Measurements from ENCODE around the gene ARHGAP6. TPM values are rescaled to one million over a fixed set of nuclear protein-coding genes. Genes with fewer than 3 reads are reported as not detected.

The ARHGAP6 gene
- total and polyA plus RNA-seq, 9 of the 15 experiments (the other 6 are each of a cell fraction or from before 2014, with no cell fraction given): 12.5 to 63.6 (median 41.8) TPM

- peak overlapping the region; percentile 26; the same call in 1 of the 2 replicates for H3K4me2 ChIP-seq (ENCODE audit: insufficient read depth, low read length)
- peaks cover 25% of the 10 kb centered on the region for H3K36me3 ChIP-seq (ENCODE audit: control insufficient read depth, insufficient read depth, low read length)
- peaks cover 100% of the 10 kb centered on the region for H3K79me2 ChIP-seq (ENCODE audit: control insufficient read depth, insufficient read depth, low read length)
- H3K4me3 ChIP-seq: no peak overlapping the region
- H3K9ac ChIP-seq (ENCODE audit: insufficient read depth in 1 of 2, low read depth in 2 of 2, low read length in 2 of 2): no peak overlapping the region; a peak in 1 of 4 replicates
- 1% methylated on average over 5 of the region's 6 CpGs for WGBS (ENCODE audit: insufficient coverage, low coverage, missing lambda C conversion rate)
- H3K9me1 ChIP-seq (ENCODE audit: control insufficient read depth, insufficient read depth, low read length): no peaks in the 10 kb centered on the region
- BruUV-seq (replicated peaks): no TSS peak
- H3K9me3 ChIP-seq (replicated peaks; ENCODE audit: control insufficient read depth, insufficient read depth, low read depth, low read length): peaks cover 5% of the 10 kb centered on the region
- POLR2A ChIA-PET: interaction anchor here (0.6 to 1.2 kb wide), 5 partner anchors 10 to 754 kb away, joined by 3 to 5 read pairs (median 4); no protein-coding TSS in a partner anchor
- no peaks in the 10 kb centered on the region for H4K20me1 ChIP-seq (replicated peaks; ENCODE audit: control insufficient read depth, insufficient read depth, low read length)
- FAIRE-seq (peak; percentile 89), DNase-seq (ENCODE audit: extremely low read depth in 1 of 4, low spot score in 3 of 4) (peak; percentile 31 to 84 (median 36)), ATAC-seq (peak; percentile 88)
- CTCF ChIA-PET (ENCODE audit: low intra/inter-chr PET ratio): interaction anchor here (1.4 to 2.6 kb wide), 2 partner anchors 150 to 152 kb away, joined by 3 to 15 read pairs; no protein-coding TSS in a partner anchor
- intact Hi-C loops (cut with micrococcal nuclease) (loop anchor here (1.0 to 5.0 kb wide), 4 partner anchors 45 to 239 kb away; no protein-coding TSS in a partner anchor), in situ Hi-C loops (cut with MboI) (loop anchor here (25.0 kb wide), 1 partner anchor 381 kb away; the partner anchor contains the start of gene MSL3)
- no peaks in the 10 kb centered on the region for H3K27me3 ChIP-seq (ENCODE audit: control insufficient read depth in 2 of 2, insufficient read depth in 2 of 2, low read length in 2 of 2)
- H3K4me1 ChIP-seq (replicated peaks in 1 of 2; ENCODE audit: control insufficient read depth in 2 of 2, insufficient read depth in 2 of 2, low read length in 2 of 2): peaks cover 10 to 54% of the 10 kb centered on the region in 2 experiments
- no peak overlapping the region for H2AFZ ChIP-seq (ENCODE audit: low read depth, low read length)
- H3K27ac ChIP-seq (ENCODE audit: extremely low read depth, low read depth, low read length): peak overlapping the region; percentile 8; the same call in 1 of the 3 replicates
- TF ChIP-seq ZKSCAN8 (CRISPR knock-in tag; IDR thresholded peaks at IDR 0.05) (no peak), ZNF121 (CRISPR knock-in tag; conservative IDR thresholded peaks at IDR 0.05) (no peak), EP400 (IDR thresholded peaks at IDR 0.05) (0 out of 2 replicates have a peak, but pooled peaks have one; percentile 27), ZNF699 (CRISPR knock-in tag; IDR thresholded peaks at IDR 0.05; ENCODE audit: insufficient replicate concordance) (no peak), FOXK2 (conservative IDR thresholded peaks at IDR 0.05 in 1 of 2, IDR thresholded peaks at IDR 0.05 in 1 of 2; ENCODE audit: low read depth in 2 of 2) (0 out of 4 replicates have a peak, but pooled peaks of 1 of the 2 experiments have one; percentile 19), HOXB6 (CRISPR knock-in tag; IDR thresholded peaks at IDR 0.05; ENCODE audit: borderline replicate concordance) (no peak), EWSR1 (IDR thresholded peaks at IDR 0.05; ENCODE audit: borderline replicate concordance, low read depth, partially characterized antibody) (no peak), SMC3 (conservative IDR thresholded peaks at IDR 0.05; ENCODE audit: insufficient read depth, low read depth, low read length) (peak; percentile 46; the same call in 1 of the 2 replicates), ZNF197 (CRISPR knock-in tag; IDR thresholded peaks at IDR 0.05; ENCODE audit: low read depth) (0 out of 2 replicates have a peak, but pooled peaks have one; percentile 53), ZNF644 (tag; IDR thresholded peaks at IDR 0.05; ENCODE audit: low read depth) (0 out of 2 replicates have a peak, but pooled peaks have one; percentile 30), HIVEP1 (CRISPR knock-in tag; IDR thresholded peaks at IDR 0.05) (no peak), MAX (CRISPR knock-in tag; IDR thresholded peaks at IDR 0.05) (no peak), CEBPG (CRISPR knock-in tag; IDR thresholded peaks at IDR 0.05) (no peak), CEBPG (tag; conservative IDR thresholded peaks at IDR 0.05 in 1 of 2, IDR thresholded peaks at IDR 0.05 in 1 of 2) (no peak), DMBX1 (CRISPR knock-in tag; IDR thresholded peaks at IDR 0.05; ENCODE audit: borderline replicate concordance) (peak; percentile 53; the same call in 1 of the 2 replicates), ZKSCAN3 (CRISPR knock-in tag; IDR thresholded peaks at IDR 0.05) (no peak), ZNF408 (CRISPR knock-in tag; IDR thresholded peaks at IDR 0.05; ENCODE audit: low read depth) (no peak)
- TF ChIP-seq, protein P1, sequence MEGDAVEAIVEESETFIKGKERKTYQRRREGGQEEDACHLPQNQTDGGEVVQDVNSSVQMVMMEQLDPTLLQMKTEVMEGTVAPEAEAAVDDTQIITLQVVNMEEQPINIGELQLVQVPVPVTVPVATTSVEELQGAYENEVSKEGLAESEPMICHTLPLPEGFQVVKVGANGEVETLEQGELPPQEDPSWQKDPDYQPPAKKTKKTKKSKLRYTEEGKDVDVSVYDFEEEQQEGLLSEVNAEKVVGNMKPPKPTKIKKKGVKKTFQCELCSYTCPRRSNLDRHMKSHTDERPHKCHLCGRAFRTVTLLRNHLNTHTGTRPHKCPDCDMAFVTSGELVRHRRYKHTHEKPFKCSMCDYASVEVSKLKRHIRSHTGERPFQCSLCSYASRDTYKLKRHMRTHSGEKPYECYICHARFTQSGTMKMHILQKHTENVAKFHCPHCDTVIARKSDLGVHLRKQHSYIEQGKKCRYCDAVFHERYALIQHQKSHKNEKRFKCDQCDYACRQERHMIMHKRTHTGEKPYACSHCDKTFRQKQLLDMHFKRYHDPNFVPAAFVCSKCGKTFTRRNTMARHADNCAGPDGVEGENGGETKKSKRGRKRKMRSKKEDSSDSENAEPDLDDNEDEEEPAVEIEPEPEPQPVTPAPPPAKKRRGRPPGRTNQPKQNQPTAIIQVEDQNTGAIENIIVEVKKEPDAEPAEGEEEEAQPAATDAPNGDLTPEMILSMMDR (IDR thresholded peaks at IDR 0.05 in 2 of 3, conservative IDR thresholded peaks at IDR 0.05 in 1 of 3; ENCODE audit: insufficient read depth in 2 of 3, low read depth in 1 of 3, low read length in 3 of 3): peak; percentile 67 to 72 (median 72)
These were observed 284.3 kb downstream of the ARHGAP6 start for GRCh38 chrX:11381464-11381863.
